ENCODE data around the gene TBC1D23. TPM values are rescaled to one million over a fixed set of nuclear protein-coding genes. Genes with fewer than 3 reads are reported as not detected.

Gene TBC1D23
- polyA plus RNA-seq, 1 donor (not counting 4 experiments of a cell fraction or from before 2014, with no cell fraction given), result 42.4 TPM

GRCh38 chr3:100331660-100332059 is 70.9 kb downstream of the TBC1D23 start:
- Histone ChIP-seq H3K9ac (ENCODE audit: control insufficient read depth, extremely low read depth, insufficient read depth, low read length) (no peak overlapping the region), H3K27ac (ENCODE audit: control insufficient read depth, insufficient read depth, low read length) (no peak overlapping the region), H3K4me2 (ENCODE audit: control insufficient read depth, extremely low read depth, insufficient read depth, low read depth, low read length) (no peak overlapping the region), H3K79me2 (ENCODE audit: control insufficient read depth, insufficient read depth, low read length) (peaks cover 16% of the 10 kb centered on the region), H3K9me3 (ENCODE audit: control insufficient read depth, low read depth, low read length) (no peaks in the 10 kb centered on the region), H2AFZ (ENCODE audit: control insufficient read depth, low read length) (no peak overlapping the region), H3K4me3 (ENCODE audit: control insufficient read depth in 2 of 3, extremely low read depth in 1 of 3, insufficient read depth in 2 of 3, low read depth in 1 of 3, low read length in 3 of 3) (no peak overlapping the region), H3K4me1 (ENCODE audit: control insufficient read depth, extremely low read depth, insufficient read depth, low read length) (peaks cover 13% of the 10 kb centered on the region), H3K27me3 (ENCODE audit: control insufficient read depth, extremely low read depth, insufficient read depth, low read length) (no peaks in the 10 kb centered on the region), H4K20me1 (ENCODE audit: control insufficient read depth, extremely low read depth, insufficient read depth, low read length) (no peaks in the 10 kb centered on the region), H3K9me1 (ENCODE audit: control insufficient read depth, extremely low read depth, insufficient read depth, low read length) (no peaks in the 10 kb centered on the region), H3K36me3 (ENCODE audit: control insufficient read depth in 2 of 2, extremely low read depth in 1 of 2, insufficient read depth in 2 of 2, low read length in 2 of 2) (peaks cover 0 to 2% of the 10 kb centered on the region in 2 experiments)
- dilution Hi-C loops (cut with MboI; ENCODE audit: extremely low pct_ligation_motif_present, low sequenced_read_pairs), result no loop called here
- DNase-seq (ENCODE audit: low read depth, low spot score) (no peak), FAIRE-seq (no peak)
- TF ChIP-seq EZH2 (IDR thresholded peaks at IDR 0.05; ENCODE audit: low read length) (no peak), CTCF (optimal IDR thresholded peaks at IDR 0.05 in 1 of 3, IDR thresholded peaks at IDR 0.05 in 1 of 3, conservative IDR thresholded peaks at IDR 0.05 in 1 of 3; ENCODE audit: extremely low read depth in 1 of 3, insufficient read depth in 2 of 3, low read length in 3 of 3) (no peak)

DNA sequence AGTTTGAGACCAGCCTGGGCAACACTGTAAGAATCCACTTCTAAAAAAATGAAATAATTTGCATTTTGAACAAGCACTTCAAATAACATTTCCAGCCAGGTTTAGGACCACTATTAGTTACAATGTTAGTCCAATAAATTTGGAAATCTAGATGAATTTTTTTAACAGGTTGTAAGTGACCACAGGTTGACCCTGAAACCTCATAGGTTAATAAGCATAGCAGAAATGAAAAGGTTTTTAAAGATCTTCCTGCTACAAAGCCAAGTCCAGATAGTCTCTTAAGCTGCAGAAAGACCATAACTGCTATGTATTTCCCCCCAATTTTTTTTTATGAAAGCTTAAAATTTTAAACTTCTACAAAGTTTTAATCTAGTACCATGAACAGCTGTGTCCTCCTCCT is 72.3 kb downstream of the TBC1D23 start:
- DNase-seq (ENCODE audit: low read depth, low spot score) (no peak), FAIRE-seq (no peak)
- Histone ChIP-seq H3K4me1 (ENCODE audit: control insufficient read depth, extremely low read depth, insufficient read depth, low read length) (peaks cover 13% of the 10 kb centered on the region), H4K20me1 (ENCODE audit: control insufficient read depth, extremely low read depth, insufficient read depth, low read length) (no peaks in the 10 kb centered on the region), H3K9me1 (ENCODE audit: control insufficient read depth, extremely low read depth, insufficient read depth, low read length) (no peaks in the 10 kb centered on the region), H3K79me2 (ENCODE audit: control insufficient read depth, insufficient read depth, low read length) (peaks cover 17% of the 10 kb centered on the region), H3K27me3 (ENCODE audit: control insufficient read depth, extremely low read depth, insufficient read depth, low read length) (no peaks in the 10 kb centered on the region), H3K4me3 (ENCODE audit: control insufficient read depth in 2 of 3, extremely low read depth in 1 of 3, insufficient read depth in 2 of 3, low read depth in 1 of 3, low read length in 3 of 3) (no peak overlapping the region), H3K27ac (ENCODE audit: control insufficient read depth, insufficient read depth, low read length) (no peak overlapping the region), H2AFZ (ENCODE audit: control insufficient read depth, low read length) (no peak overlapping the region), H3K9ac (ENCODE audit: control insufficient read depth, extremely low read depth, insufficient read depth, low read length) (no peak overlapping the region), H3K4me2 (ENCODE audit: control insufficient read depth, extremely low read depth, insufficient read depth, low read depth, low read length) (no peak overlapping the region), H3K9me3 (ENCODE audit: control insufficient read depth, low read depth, low read length) (no peaks in the 10 kb centered on the region), H3K36me3 (ENCODE audit: control insufficient read depth in 2 of 2, extremely low read depth in 1 of 2, insufficient read depth in 2 of 2, low read length in 2 of 2) (no peaks in the 10 kb centered on the region)
- dilution Hi-C loops (cut with MboI; ENCODE audit: extremely low pct_ligation_motif_present, low sequenced_read_pairs), result no loop called here
- no peak for TF ChIP-seq CTCF (optimal IDR thresholded peaks at IDR 0.05 in 1 of 3, IDR thresholded peaks at IDR 0.05 in 1 of 3, conservative IDR thresholded peaks at IDR 0.05 in 1 of 3; ENCODE audit: extremely low read depth in 1 of 3, insufficient read depth in 2 of 3, low read length in 3 of 3)
- no peak for TF ChIP-seq EZH2 (IDR thresholded peaks at IDR 0.05; ENCODE audit: low read length)

All from keratinocyte (primary cell).